Subcutaneous adipose tissue (tissue), 4 donors: Measurements from ENCODE around the gene ADAM10. TPM values are rescaled to one million over a fixed set of nuclear protein-coding genes. Genes with fewer than 3 reads are reported as not detected.

Experiments
- CTCF ChIP-seq: fragments of 450-650 bp; IDR thresholded peaks from one replicate; pipeline ENCODE4 v1.5.1; 2016; ENCODE audit warnings: low read depth, mild to moderate bottlenecking, control low read depth, antibody characterized with exemption, moderate library complexity
- total RNA-seq, 4 donors: library from RNA; depleted of rRNA; stranded (reverse); fragments of >200 nt; gene quantifications; one replicate each; pipeline ENCODE4 v1.1.0, GENCODE V29; 2016

The ADAM10 gene
- total RNA-seq, 4 donors from 2014 or later: 55.4 to 105 (median 57.6) TPM

- TF ChIP-seq CTCF: no peak
Observed at GRCh38 chr15:58699769-58700168, 49.7 kb downstream of the ADAM10 start.

GRCh38 chr15:58698887-58699641 lies 50.4 kb downstream of the ADAM10 start:
- no peak for TF ChIP-seq CTCF

GRCh38 chr15:58697220-58697619 lies 52.3 kb downstream of the ADAM10 start:
- no peak for TF ChIP-seq CTCF

GRCh38 chr15:58696738-58697137 lies 52.8 kb downstream of the ADAM10 start:
- TF ChIP-seq CTCF: no peak

- no peak for TF ChIP-seq CTCF
Observed at GRCh38 chr15:58694641-58695398, 54.7 kb downstream of the ADAM10 start.

- TF ChIP-seq CTCF: no peak
Observed at GRCh38 chr15:58690703-58691102, 58.8 kb downstream of the ADAM10 start.

- no peak for TF ChIP-seq CTCF
Observed at GRCh38 chr15:58689646-58690045, 59.9 kb downstream of the ADAM10 start.
